MCF 10A (cell line): Measurements from ENCODE around the gene SLC38A10. TPM values are rescaled to one million over a fixed set of nuclear protein-coding genes. Genes with fewer than 3 reads are reported as not detected.

Source experiments
- BruUV-seq: library from RNA; stranded (reverse); fragments of 400-500 nt; replicated peaks from 2 replicates; lab custom pipeline; 2021; lab: Mats Ljungman, UMichigan
- CTCF ChIA-PET: fragments of 300-600 bp; sonication (Branson Sonifier 250); formaldehyde crosslinking; extraction: SDS; loops from one replicate; lab custom pipeline; 2021; ENCODE audit warnings: antibody characterized with exemption, inconsistent platforms; lab: Yijun Ruan, JAX
- POLR2A ChIA-PET: fragments of 300-600, 350-650 bp; sonication (Branson Sonifier 250); formaldehyde crosslinking; extraction: SDS; loops from one replicate; lab custom pipeline; 2020; ENCODE audit warnings: antibody characterized with exemption, inconsistent platforms; lab: Yijun Ruan, JAX
- DNase-seq: peaks from one replicate; pipeline ENCODE4 v3.0.0-alpha.2; 2018; ENCODE audit not compliant: unreplicated experiment
- H3K27ac Mint-ChIP-seq: one replicate; pipeline ENCODE4 v1.8.0; 2022; ENCODE audit warnings: mild to moderate bottlenecking, low read depth, mixed read lengths; ENCODE audit not compliant: unreplicated experiment
- H3K27me3 Mint-ChIP-seq: one replicate; pipeline ENCODE4 v1.8.0; 2022; ENCODE audit warnings: mixed read lengths; ENCODE audit not compliant: insufficient read depth, unreplicated experiment
- H3K36me3 Mint-ChIP-seq: one replicate; pipeline ENCODE4 v1.8.0; 2022; ENCODE audit warnings: mild to moderate bottlenecking, moderate library complexity, mixed read lengths; ENCODE audit not compliant: insufficient read depth, unreplicated experiment
- H3K4me1 Mint-ChIP-seq: one replicate; pipeline ENCODE4 v1.8.0; 2022; ENCODE audit warnings: mixed read lengths; ENCODE audit not compliant: insufficient read depth, unreplicated experiment
- H3K4me3 Mint-ChIP-seq: one replicate; pipeline ENCODE4 v1.8.0; 2022; ENCODE audit warnings: mild to moderate bottlenecking, moderate library complexity, mixed read lengths; ENCODE audit not compliant: unreplicated experiment
- H3K9me3 Mint-ChIP-seq: one replicate; pipeline ENCODE4 v1.8.0; 2022; ENCODE audit warnings: mixed read lengths; ENCODE audit not compliant: unreplicated experiment
- intact Hi-C: fragments of 100-400 bp; cut with micrococcal nuclease; formaldehyde crosslinking; loops from 2 replicates; pipeline ENCODE4 v1.14.1; 2022
- total RNA-seq: library from RNA; stranded (reverse); gene quantifications from 2 replicates; pipeline ENCODE4 v1.2.3, GENCODE V29; 2022
- TF ChIP-seq, protein P1 (sequence below): fragments of 200-600 bp; IDR thresholded peaks from one replicate; pipeline ENCODE4 v1.8.0; 2022; ENCODE audit warnings: antibody characterized with exemption, mild to moderate bottlenecking; ENCODE audit not compliant: unreplicated experiment

Gene SLC38A10
- total RNA-seq, 1 experiment from 2014 or later, result 98.2 TPM

DNA sequence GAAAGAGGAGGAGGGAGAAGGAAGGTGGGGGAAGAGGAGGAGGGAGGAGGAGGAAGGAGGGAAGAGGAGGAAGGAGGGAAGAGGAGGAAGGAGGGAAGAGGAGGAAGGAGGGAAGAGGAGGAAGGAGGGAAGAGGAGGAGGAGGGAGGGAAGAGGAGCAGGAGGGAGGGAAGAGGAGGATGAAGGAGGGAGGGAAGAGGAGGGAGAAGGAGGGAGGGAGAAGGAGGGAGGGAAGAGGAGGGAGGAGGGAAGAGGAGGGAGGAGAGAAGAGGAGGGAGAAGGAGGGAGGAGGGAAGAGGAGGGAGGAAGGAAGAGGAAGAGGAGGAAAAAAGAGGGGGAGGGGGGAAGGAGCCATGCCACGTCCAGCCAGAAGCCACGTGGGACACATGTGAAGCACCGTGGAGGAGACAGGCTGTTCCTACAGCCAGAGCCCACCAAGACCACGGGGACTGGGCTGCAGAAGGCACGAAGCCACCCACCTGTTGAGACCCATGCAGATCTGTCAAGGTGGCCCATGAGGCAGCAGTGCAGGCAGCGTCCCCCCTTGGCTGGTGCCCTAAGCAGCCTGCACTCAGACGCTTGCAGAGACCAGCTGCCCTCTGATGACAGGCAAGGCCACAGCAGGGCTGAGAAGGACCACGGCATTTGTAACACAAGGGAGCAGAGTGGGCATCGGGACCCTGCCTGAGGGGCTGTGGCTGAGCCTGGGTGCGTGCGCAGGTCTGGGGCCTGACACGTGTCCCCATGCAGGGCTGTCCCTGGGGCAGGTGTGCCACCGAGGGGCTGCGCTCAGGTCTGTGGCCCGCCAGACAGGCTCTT, 45.7 kb downstream of the SLC38A10 start:
- no peak overlapping the region for H3K27ac Mint-ChIP-seq
- intact Hi-C loops, result no loop called here
- CTCF ChIA-PET, result interaction anchor here (0.7 kb wide), 1 partner anchor 318 kb away, joined by 3 read pairs; no protein-coding TSS in a partner anchor

DNA sequence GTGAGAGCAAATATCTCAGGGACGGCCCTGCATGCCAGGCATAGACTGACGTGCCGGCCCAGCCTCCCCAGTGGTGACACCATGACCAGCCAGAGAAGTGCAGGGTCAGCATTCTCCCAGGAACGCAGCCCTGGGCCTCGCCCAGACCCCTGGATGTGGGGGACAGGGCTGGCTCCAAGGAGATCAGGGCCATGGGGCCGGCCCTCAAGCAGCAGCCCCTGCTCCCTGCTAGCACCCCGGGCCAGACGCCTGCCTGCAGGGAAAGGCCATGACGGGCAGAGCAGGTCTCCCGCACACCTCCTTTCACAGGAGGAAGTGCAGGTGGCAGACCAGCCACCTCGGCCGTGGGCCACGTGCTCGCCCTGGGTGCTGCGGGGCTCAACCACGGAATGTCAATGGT, 46.5 kb downstream of the SLC38A10 start:
- Mint-ChIP-seq H3K27me3 (no peaks in the 10 kb centered on the region), H3K9me3 (no peaks in the 10 kb centered on the region), H3K4me1 (no peaks in the 10 kb centered on the region), H3K27ac (no peak overlapping the region), H3K4me3 (no peak overlapping the region), H3K36me3 (peaks cover 38% of the 10 kb centered on the region)
- TF ChIP-seq, protein P1, sequence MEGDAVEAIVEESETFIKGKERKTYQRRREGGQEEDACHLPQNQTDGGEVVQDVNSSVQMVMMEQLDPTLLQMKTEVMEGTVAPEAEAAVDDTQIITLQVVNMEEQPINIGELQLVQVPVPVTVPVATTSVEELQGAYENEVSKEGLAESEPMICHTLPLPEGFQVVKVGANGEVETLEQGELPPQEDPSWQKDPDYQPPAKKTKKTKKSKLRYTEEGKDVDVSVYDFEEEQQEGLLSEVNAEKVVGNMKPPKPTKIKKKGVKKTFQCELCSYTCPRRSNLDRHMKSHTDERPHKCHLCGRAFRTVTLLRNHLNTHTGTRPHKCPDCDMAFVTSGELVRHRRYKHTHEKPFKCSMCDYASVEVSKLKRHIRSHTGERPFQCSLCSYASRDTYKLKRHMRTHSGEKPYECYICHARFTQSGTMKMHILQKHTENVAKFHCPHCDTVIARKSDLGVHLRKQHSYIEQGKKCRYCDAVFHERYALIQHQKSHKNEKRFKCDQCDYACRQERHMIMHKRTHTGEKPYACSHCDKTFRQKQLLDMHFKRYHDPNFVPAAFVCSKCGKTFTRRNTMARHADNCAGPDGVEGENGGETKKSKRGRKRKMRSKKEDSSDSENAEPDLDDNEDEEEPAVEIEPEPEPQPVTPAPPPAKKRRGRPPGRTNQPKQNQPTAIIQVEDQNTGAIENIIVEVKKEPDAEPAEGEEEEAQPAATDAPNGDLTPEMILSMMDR, result no peak
- intact Hi-C loops, result no loop called here
- POLR2A ChIA-PET, result interaction anchor here (1.1 kb wide), 1 partner anchor 236 kb away, joined by 4 read pairs; no protein-coding TSS in a partner anchor
- BruUV-seq, result no TSS peak
- no peak for DNase-seq
- CTCF ChIA-PET, result no interaction called here

More for the DNA sequence above, 45.7 kb downstream of the SLC38A10 start:
- no TSS peak for BruUV-seq
- H3K4me3 Mint-ChIP-seq, result no peak overlapping the region
- peaks cover 37% of the 10 kb centered on the region for H3K36me3 Mint-ChIP-seq
- POLR2A ChIA-PET, result interaction anchor here (1.0 kb wide), 1 partner anchor 11 kb away, joined by 3 read pairs; the partner anchor contains the start of gene TEPSIN
- no peak for DNase-seq
- no peaks in the 10 kb centered on the region for H3K4me1 Mint-ChIP-seq
- H3K9me3 Mint-ChIP-seq, result no peaks in the 10 kb centered on the region
- TF ChIP-seq, protein P1, result no peak
- H3K27me3 Mint-ChIP-seq, result no peaks in the 10 kb centered on the region

DNA sequence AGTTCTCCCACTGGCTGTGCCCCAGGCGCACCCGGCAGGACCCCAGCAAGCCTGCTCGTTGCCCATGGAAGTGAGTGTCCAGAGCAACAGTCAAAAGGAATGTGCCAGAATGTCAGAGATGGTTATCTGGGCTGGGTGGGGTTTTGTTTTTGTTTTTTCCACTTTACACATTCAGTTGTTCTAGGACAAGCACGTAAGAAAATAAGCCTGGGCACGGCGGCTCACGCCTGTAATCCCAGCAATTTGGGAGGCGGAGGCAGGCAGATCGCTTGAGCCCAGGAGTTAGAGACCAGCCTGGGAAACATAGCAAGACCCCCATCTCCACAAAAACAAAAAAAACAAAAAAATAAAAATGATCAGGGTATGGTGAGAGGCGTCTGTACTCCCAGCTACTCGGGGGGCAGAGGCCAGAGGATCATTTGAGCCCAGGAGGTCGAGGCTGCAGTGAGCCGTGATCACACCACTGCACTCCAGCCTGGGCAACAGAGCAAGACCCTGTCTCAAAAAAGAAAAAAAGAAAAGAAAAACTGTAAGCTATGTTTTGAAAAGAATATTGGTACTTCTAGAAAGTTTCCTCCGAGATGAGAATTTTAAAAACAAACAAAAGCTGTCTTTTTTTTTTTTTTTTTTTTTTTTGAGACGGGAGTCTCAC, 47.6 kb downstream of the SLC38A10 start:
- H3K9me3 Mint-ChIP-seq, result no peaks in the 10 kb centered on the region

More for the DNA sequence above, 47.6 kb downstream of the SLC38A10 start:
- no peak for DNase-seq
- Mint-ChIP-seq H3K4me1 (no peaks in the 10 kb centered on the region), H3K4me3 (no peak overlapping the region), H3K36me3 (peaks cover 34% of the 10 kb centered on the region), H3K27ac (no peak overlapping the region), H3K27me3 (no peaks in the 10 kb centered on the region)
- ChIA-PET CTCF (interaction anchor here (0.9 kb wide), 1 partner anchor 14 kb away, joined by 3 read pairs; no protein-coding TSS in a partner anchor), POLR2A (interaction anchor here (0.8 to 1.2 kb wide), 3 partner anchors 9 to 237 kb away, joined by 4 read pairs; partner anchors contain the start of genes NDUFAF8 and TEPSIN)
- intact Hi-C loops, result no loop called here
- TF ChIP-seq, protein P1, result no peak
- BruUV-seq, result no TSS peak
